Caki2 (cell line): ENCODE results near the gene BAIAP2. TPM values are rescaled to one million over a fixed set of nuclear protein-coding genes. Genes with fewer than 3 reads are reported as not detected.

ENCODE experiments used
- DNase-seq: peaks from one replicate; pipeline ENCODE4 v3.0.0-alpha.2; 2015; ENCODE audit warnings: low read depth
- in situ Hi-C: cut with HindIII; loops from 2 replicates; pipeline ENCODE4 v1.10.0; 2016; ENCODE audit warnings: low sequenced_read_pairs, low pct_unique_long_range_greater_than_20kb, mixed read lengths
- total RNA-seq: library from RNA; depleted of rRNA; stranded (reverse); fragments of >200 nt; shearing (Covaris generic); gene quantifications from 2 replicates; pipeline ENCODE4 v1.2.3, GENCODE V29; 2014; ENCODE audit warnings: low replicate concordance

BAIAP2 gene
- total RNA-seq, 1 experiment from 2014 or later = 30.1 TPM

GRCh38 chr17:81110488-81111040 is 75.6 kb downstream of the BAIAP2 start:
- no peak for DNase-seq
- in situ Hi-C loops = no loop called here

- DNase-seq = no peak
- in situ Hi-C loops = no loop called here
Observed at GRCh38 chr17:81111066-81111465, 76.1 kb downstream of the BAIAP2 start.

DNA sequence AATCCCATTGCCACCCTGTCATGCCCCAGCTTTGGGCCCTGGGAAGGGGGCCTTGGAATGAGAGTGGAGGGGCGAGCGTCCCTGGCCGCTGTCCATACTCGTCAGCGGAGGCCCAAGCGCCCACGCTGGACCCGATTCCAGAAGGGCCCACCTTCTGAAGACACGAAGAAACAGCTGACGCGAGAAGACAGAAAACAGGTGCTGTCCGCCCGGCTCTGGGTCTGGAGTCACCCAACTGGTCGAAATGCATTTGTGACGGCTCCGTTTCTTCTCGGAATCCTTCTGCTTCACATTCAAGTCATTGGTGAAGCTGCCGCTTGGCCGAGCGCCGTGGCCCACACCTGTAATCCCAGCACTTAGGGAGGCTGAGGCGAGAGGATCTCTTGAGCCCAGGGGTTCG is 77.5 kb downstream of the BAIAP2 start:
- DNase-seq = no peak
- in situ Hi-C loops = no loop called here

DNA sequence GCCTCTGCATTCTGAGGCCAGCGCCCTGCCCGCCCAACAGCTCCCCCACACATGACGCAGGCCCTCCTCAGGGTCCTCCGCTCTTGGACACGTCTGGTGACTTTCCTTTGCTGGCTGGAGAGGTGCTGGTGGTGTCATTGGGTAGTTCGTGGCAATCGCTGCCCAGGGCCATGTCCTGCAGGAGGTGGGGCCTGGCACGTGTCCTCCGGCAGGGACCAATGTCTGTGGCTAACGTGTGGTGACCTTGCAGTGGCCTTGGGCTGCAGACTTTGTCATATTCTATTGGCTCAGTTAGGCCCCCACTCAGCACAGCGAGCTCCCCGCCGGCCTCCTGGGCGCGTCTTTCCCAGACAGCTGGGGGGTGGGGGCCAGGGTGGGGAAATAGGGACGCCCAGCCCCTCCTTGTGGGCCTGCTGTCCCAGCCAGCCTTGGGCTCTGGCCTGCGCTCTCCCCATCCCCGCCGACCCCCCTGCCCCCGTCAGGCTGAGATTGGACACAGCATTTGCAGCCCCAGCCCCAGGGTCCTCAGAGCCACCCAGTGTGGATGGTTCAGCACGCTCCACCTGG is 78.3 kb downstream of the BAIAP2 start:
- in situ Hi-C loops = no loop called here
- no peak for DNase-seq

DNA sequence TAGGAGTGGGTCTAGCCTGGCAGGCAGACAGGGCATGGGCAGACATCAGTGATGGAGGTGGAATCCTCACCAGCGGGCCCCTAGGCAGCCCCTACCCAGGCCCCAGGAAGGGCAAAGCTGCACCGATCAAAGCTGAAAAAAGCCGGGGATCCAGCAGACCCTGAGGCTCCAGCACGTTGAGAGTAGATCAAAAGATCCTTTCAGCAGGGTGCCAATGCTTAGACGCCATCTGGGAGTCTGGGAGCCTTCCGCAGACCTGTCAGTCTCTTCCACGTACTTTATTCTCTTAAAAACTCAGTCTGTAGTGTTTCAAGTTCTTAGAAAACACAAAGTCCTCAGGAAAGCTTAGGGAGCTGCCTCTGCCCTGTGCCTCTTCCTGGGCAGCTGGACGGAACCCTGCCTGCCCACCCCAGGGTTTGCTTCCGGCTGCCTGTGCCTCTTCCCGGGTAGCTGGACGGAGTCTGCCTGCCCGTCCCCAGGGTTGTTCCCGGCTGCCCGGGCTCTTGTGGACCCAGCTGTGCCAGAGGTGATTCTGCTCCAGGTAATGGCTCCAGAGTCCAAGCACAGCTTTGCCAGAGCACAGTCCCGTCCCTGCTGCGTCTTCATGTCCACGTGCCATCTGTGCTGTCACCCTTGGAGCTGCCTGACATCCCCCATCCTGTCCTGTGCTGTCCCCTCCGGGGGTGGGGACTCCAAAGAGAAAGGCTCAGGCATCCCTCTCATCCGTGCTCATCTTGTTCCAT is 79.6 kb downstream of the BAIAP2 start:
- in situ Hi-C loops = no loop called here
- DNase-seq = no peak

DNA sequence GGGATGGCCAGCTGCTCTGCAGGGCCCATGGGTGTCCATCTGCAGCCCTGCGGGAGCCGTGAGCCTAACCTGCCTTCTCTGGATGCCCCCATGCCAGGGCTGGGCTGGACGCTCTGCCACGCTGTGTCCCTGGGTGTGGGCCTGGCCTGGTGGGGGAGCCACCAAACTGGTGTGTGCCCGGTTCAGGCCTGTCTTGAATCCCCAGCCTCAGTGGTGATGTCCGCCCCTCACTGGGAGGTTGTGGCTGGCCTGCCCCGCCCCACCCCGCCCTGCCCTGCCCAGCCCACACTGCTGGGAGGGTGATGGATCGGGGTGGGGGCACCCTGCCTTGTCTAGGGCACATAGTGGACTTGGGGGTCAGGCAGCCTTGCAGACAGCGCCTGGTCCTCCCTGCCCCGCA is 80.3 kb downstream of the BAIAP2 start:
- in situ Hi-C loops = no loop called here
- no peak for DNase-seq

DNA sequence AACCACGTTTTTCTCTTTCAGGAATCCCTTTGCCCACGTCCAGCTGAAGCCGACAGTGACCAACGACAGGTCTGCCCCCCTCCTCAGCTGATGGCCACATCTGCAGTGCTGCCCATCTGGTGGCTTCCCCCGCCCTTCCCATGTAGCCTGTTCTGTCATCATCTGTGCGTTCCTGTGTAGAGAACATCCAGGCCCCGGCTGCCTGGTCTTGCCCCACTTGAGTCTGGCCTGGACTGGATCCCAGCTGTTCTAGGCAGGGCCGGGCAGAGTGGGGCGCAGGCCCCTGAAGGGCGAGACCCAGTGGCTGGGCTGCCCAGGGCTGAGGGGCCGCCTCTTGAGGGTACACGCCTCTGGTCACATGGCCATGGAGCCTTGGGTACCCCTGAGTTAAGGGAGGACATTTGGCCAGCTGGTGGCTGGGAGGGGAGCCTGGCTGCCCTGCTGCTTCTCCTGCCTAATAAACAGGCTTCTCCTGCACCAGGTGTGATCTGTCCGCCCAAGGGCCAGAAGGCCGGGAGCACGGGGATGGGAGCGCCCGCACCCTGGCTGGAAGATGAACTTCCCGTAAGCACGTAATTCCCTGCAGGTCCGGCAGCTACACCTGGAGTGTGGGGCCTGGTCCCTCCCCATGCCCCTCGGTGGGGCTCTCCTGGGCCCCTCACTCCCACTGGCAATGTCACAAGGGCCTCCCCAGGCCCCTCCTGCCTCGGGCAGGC is 81.0 kb downstream of the BAIAP2 start:
- in situ Hi-C loops = no loop called here

DNA sequence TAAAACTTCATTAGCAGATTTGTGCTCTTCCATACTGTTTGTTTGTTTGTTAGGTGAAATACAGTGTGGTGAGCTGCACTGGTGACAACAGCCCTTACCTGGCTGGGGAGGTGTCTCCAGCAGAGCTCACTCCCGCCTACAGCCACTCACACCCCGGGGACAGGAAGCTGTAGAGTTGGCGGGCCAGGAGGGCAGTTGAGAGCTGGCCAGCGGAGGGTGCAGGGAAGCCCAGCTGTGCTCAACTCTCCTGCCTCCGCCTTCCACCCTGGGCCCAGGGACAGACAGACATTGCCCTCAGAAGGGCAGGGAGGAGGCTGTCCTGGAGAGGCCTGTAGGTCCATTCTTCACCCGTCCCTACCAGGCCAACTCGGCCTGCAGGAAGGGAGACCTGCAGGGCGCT is 81.8 kb downstream of the BAIAP2 start:
- no peak for DNase-seq
- in situ Hi-C loops = no loop called here

More for the DNA sequence above, 81.0 kb downstream of the BAIAP2 start:
- DNase-seq = no peak

- in situ Hi-C loops = no loop called here
Observed at GRCh38 chr17:81117672-81118198, 82.8 kb downstream of the BAIAP2 start.

DNA sequence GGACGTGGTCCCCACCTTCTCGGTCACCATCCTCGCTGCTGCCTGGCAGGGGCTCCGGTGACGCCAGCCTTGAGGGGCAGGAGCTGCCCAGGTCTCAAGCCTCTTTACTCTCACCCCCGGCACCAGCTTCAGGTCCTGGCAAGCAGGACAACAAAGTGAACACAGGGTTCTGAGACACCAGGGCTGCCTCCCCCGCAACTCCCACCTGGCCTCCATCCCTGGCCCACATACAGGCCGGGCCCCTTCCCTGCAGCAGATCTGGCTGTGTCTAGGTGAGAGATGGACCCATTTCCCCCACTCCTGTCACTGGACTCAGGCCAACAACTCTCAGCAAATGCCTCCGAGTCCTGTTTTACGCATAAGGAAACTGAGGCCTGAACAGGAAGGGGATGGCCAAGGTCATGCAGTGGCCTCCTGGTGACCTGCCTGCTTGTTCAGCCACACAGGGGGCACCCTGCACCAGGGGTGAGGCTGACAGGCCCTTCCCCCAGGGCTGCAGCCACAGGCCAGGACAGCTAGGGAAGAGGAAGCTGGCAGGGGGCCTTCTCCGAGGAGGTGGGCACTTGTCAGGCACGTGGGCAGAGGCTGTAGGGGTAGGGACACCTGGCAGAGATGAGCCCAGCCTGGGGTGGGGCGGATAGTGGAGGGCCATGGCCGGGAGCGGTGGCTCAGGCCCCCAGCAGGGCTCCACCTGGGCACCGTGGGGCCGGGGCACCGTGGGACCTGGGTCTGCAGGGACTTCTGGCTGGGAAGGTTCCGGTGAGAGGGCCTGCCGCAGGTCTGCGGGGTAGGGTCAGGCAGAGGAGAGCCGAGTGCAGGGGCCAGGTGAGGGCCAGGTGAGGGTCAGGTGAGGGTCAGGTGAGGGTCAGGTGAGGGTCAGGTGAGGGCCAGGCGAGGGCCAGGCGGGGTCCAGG is 83.6 kb downstream of the BAIAP2 start:
- DNase-seq = no peak
- in situ Hi-C loops = no loop called here

More at GRCh38 chr17:81117672-81118198, 82.8 kb downstream of the BAIAP2 start:
- no peak for DNase-seq

- DNase-seq = peak; percentile 95
- in situ Hi-C loops = no loop called here
Observed at GRCh38 chr17:81119223-81120148, 84.5 kb downstream of the BAIAP2 start.

GRCh38 chr17:81120149-81120484 is 85.2 kb downstream of the BAIAP2 start:
- DNase-seq = no peak
- in situ Hi-C loops = no loop called here

DNA sequence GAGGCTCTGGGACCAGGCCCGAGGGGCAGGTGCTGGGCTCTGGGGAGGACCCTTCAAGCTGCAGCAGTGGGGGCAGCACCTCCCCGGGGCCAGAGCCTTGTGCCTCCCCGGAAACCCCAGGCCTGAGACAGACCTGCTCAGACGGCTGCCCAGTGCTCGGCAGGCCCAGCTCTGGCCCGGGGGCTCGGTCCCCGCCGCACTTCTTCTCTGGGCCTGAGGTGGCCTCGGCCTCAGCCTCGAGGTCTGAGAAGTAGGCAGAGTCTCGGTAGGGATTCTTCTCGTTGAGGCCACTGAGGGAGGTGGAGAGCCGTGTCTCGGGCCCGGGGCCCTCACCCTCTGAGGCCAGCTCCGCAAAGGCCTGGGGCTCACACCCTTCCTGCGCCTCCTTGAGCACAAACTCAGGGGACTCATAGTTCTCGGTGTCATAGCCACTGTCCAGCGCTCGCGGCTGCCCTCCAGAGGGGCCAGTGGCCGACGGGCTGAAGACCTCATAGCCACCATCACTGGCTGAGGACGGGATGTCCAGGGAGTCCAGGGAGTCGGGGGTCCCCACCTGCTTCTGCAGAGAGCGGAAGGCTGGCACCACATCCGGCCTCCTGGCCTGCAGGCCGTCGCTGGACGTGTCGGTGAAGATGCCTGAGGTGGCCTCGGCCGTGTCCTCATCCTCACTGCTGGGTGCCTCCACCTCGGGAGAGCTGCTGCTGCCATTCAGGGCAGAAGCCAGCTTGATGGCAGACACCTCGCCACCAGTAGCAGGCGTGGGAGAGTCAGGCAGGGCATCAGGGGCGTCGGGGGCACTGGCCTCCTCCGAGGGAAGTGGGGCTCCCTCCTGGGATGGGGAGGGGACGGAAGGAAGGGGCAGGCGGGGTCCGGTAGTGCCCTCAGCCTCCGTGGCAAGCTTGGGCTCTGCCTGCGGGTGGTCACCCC is 86.0 kb downstream of the BAIAP2 start:
- DNase-seq = no peak
- in situ Hi-C loops = no loop called here

DNA sequence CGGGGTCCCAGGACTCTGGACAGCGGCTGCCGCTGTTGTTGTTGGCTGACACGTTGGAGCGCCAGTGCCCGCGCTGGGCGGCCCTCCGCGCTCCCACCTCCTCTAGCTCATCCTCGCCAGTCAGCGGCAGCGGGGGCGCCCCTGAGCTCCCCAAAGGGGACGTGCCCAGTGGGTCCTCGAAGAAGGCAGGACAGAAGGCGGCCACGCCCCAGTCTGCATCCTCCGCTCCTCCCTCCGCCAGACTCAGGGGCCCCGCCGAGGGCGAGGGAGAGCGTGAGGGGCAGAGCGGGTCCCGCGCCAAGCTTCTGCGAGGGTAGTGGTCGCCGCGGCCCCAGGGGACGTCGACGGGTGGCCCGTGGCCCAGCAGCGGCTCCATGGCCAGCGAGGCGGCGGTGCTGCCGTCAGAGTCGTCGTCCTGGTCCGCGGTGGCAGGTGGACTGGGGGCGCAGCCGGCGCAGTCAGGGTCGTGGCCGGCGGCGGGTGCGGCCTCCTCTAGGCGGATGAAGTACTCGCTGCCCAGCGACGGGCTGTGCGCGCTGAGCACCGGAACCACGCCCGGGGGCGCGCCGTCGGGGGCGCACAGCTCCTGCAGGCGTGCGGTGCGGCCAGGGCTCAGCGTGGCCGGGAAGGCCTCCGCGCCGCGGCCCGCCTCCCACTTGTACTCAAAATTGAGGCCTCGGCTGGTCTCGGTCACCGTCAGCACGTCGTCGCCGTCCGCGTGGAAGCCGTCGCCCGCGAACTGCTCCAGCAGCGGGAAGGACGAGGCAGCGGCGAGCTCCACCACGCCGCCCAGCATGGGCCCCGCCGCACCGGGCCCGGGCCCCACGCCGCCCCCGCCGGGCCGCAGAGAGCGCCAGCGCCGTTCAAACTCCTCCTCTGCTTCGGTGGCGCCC is 87.1 kb downstream of the BAIAP2 start:
- in situ Hi-C loops = no loop called here
- DNase-seq = no peak
